ENCODE measurements around the gene RAPGEF3.

GRCh38 chr12:47736877-47737676, 21.6 kb downstream of the RAPGEF3 start:
- peak in 1 of 3 experiments; percentile 6 for TF ChIP-seq CTCF (IDR thresholded peaks at IDR 0.05)
- TF ChIP-seq POLR2A (IDR thresholded peaks at IDR 0.05; ENCODE audit: low read depth): no peak

Data from esophagus muscularis mucosa (tissue), 3 donors.